Bronchial smooth muscle cell (primary cell): ENCODE data around the gene ITPRIPL1. TPM values are rescaled to one million over a fixed set of nuclear protein-coding genes. Genes with fewer than 3 reads are reported as not detected.

Experiments
- total RNA-seq: library from RNA; depleted of rRNA; stranded (reverse); fragments of >200 nt; gene quantifications from 2 replicates; pipeline ENCODE4 v1.2.1, GENCODE V29; 2014

ITPRIPL1 gene, protein sequence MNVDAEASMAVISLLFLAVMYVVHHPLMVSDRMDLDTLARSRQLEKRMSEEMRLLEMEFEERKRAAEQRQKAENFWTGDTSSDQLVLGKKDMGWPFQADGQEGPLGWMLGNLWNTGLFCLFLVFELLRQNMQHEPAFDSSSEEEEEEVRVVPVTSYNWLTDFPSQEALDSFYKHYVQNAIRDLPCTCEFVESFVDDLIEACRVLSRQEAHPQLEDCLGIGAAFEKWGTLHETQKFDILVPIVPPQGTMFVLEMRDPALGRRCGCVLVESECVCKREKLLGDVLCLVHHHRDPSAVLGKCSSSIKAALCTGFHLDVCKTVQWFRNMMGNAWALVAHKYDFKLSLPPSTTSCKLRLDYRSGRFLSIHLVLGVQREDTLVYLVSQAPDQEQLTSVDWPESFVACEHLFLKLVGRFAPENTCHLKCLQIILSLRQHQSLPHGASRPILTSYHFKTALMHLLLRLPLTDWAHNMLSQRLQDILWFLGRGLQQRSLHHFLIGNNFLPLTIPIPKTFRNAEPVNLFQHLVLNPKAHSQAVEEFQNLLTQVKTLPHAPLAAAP
- 2.7 and 3.7 TPM in 2 replicates for total RNA-seq

GRCh38 chr2:96325041-96325883 is at the start of gene ITPRIPL1:
Gene ITPRIPL1, plus strand, starts transcription at chr2:96325317. Its CDS starts 523 bp downstream, at chr2:96325840.

DNA sequence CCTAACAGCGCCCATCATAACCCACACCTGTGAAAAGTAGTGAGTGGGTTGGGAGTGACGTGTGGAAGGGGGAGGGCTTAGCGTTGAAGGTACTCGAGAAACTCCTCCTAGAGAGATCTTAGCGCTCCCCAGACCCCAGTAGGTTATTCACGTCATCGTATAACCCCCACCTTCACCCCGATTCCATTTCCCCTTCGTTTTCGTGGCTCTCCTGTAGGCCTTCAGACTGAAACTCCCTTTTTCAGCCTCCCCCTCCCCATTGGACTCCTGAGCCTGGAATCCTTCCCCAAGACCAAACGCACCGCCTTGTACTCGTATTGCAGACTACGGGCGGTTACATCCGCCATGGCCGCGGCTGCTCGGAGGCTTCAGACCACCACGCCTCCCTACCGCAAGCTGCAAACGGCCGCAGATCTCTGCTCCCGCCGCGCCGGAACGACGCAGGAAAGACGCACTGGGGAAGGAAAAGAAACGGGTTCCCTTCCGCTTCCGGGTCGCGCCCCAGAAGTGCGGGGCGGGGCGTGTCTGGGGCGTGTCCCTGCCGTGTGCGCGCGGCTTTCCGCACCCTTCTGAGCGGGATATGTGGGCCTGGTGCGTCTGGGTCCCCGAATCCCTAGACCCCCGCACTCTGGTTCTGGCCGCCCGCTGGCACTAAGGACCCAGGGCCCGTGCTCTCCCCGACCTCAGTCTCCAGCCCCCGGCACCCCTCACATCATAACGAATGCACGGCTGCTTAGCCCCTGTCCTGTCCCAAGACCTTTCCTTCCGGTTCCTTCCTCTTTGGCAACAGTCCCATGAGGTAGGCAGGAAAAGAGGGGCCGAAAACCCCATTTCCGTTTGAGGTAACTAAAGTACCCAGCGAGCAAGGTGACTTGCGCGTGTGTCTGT is 19.8 kb upstream of the ITPRIPL1 start, which contains the start of gene SNRNP200:
TSS of gene SNRNP200 (minus strand) at position 456 of the 888 bp plus-strand sequence. CDS start at position 347, 109 bp downstream.

Other genes starting within 250 kb of the ITPRIPL1 start
- gene ADRA2B, start 208.7 kb upstream of the ITPRIPL1 start, total RNA-seq: not detected in 2 replicates
- gene ASTL, start 186.8 kb upstream of the ITPRIPL1 start, total RNA-seq: not detected in 2 replicates
- gene DUSP2, start 179.9 kb upstream of the ITPRIPL1 start, total RNA-seq: 0.94 and 1.1 TPM in 2 replicates
- 70.5 and 81.0 TPM in 2 replicates for gene STARD7, start 116.5 kb upstream of the ITPRIPL1 start, total RNA-seq
- gene TMEM127, start 59.3 kb upstream of the ITPRIPL1 start, total RNA-seq: 10.6 and 10.7 TPM in 2 replicates
- 62.4 and 66.5 TPM in 2 replicates for gene CIAO1, start 59.1 kb upstream of the ITPRIPL1 start, total RNA-seq
- 43.0 and 46.2 TPM in 2 replicates for gene SNRNP200, start 19.8 kb upstream of the ITPRIPL1 start, total RNA-seq
- 0.86 and 2.2 TPM in 2 replicates for gene NCAPH, start 10.4 kb downstream of the ITPRIPL1 start, total RNA-seq
- 0.09 and 0.16 TPM in 2 replicates for gene NEURL3, start 180.0 kb downstream of the ITPRIPL1 start, total RNA-seq
- gene ARID5A, start 211.4 kb downstream of the ITPRIPL1 start, total RNA-seq: 6.3 and 6.4 TPM in 2 replicates